K562 (cell line): ENCODE data around the gene TMA7B.

ENCODE experiments used
- AFF1 ChIP-seq, 2 experiments: fragments of 450-650 bp; IDR thresholded peaks; 2 replicates each; pipeline ENCODE4 v1.6.1; 2018; ENCODE audit warnings: mild to moderate bottlenecking in 2 of 2, low read depth in 1 of 2; ENCODE audit not compliant: partially characterized antibody in 2 of 2
- CTCF ChIP-seq, 3 experiments: IDR thresholded peaks in 2 of 3; conservative IDR thresholded peaks in 1 of 3; 2 replicates each; pipeline ENCODE4 v1.5.1; 2011 to 2012; ENCODE audit warnings: low read length in 3 of 3, mild to moderate bottlenecking in 3 of 3, control low read depth in 2 of 3, improper control_type of control experiment in 1 of 3, inconsistent platforms in 1 of 3, low read depth in 1 of 3, mixed read lengths in 1 of 3, moderate library complexity in 1 of 3; ENCODE audit not compliant: insufficient read depth in 2 of 3
- E2F6 ChIP-seq, 2 experiments: IDR thresholded peaks; 2 replicates each; pipeline ENCODE4 v1.6.1; 2011; ENCODE audit warnings: borderline replicate concordance in 1 of 2, control low read depth in 1 of 2, low read depth in 1 of 2, low read length in 1 of 2, mild to moderate bottlenecking in 1 of 2, mixed read lengths in 1 of 2, moderate library complexity in 1 of 2; ENCODE audit not compliant: insufficient read depth in 1 of 2, insufficient read length in 1 of 2, poor library complexity in 1 of 2, severe bottlenecking in 1 of 2; ENCODE audit errors: extremely low read depth in 1 of 2
- EP300 ChIP-seq: IDR thresholded peaks from 2 replicates; pipeline ENCODE4 v1.6.1; 2012; ENCODE audit warnings: low read length, improper control_type of control experiment
- POLR2A ChIP-seq: fragments of 450-650 bp; conservative IDR thresholded peaks from 2 replicates; pipeline ENCODE4 v1.6.1; 2016
- SMARCE1 ChIP-seq: fragments of 450-650 bp; IDR thresholded peaks from 2 replicates; pipeline ENCODE4 v1.7.1; 2016; ENCODE audit warnings: mild to moderate bottlenecking
- SRF ChIP-seq, 2 experiments: fragments of 250-450, 450-650 bp in 1 of 2; sonication (Bioruptor Pico) in 1 of 2; sonication (generic) in 1 of 2; formaldehyde crosslinking; IDR thresholded peaks; 2 replicates each; pipeline versions ENCODE4 v1.5.0 to v1.5.1; 2020 to 2022; ENCODE audit warnings: mild to moderate bottlenecking in 1 of 2, missing genetic modification reagents in 1 of 2
- TARDBP ChIP-seq: fragments of 450-650 bp; IDR thresholded peaks from 2 replicates; pipeline ENCODE4 v1.6.1; 2016
- ZFP30 ChIP-seq: fragments of 250-450 bp; sonication (Bioruptor Pico); IDR thresholded peaks from 2 replicates; pipeline ENCODE4 v1.8.0; 2022; ENCODE audit warnings: moderate library complexity, mild to moderate bottlenecking, inconsistent platforms, borderline replicate concordance
- ZNF184 ChIP-seq: sonication (generic); formaldehyde crosslinking; IDR thresholded peaks from 2 replicates; pipeline ENCODE4 v1.5.0; 2020; ENCODE audit warnings: missing genetic modification reagents
- ZNF444 ChIP-seq: fragments of 250-450 bp; sonication (Bioruptor Pico); IDR thresholded peaks from 2 replicates; pipeline ENCODE4 v1.4.0; 2020; ENCODE audit warnings: mild to moderate bottlenecking, moderate library complexity
- ZNF644 ChIP-seq: fragments of 200-800 bp; sonication (Bioruptor generic); IDR thresholded peaks from 2 replicates; pipeline ENCODE4 v1.6.1; 2016; ENCODE audit warnings: low read depth, missing genetic modification characterization, missing compliant biosample characterization
- TF ChIP-seq, protein P1 (sequence below): IDR thresholded peaks from 3 replicates; pipeline ENCODE4 v1.6.1; 2011; ENCODE audit warnings: borderline replicate concordance, mild to moderate bottlenecking; ENCODE audit not compliant: insufficient read length, insufficient read depth
- TF ChIP-seq, protein P2 (sequence below), 2 experiments: fragments of 450-650 bp; formaldehyde crosslinking in 1 of 2; IDR thresholded peaks; 2 replicates each; pipeline versions ENCODE4 v1.4.0 to v1.6.1; 2014 to 2020; ENCODE audit warnings: mild to moderate bottlenecking in 2 of 2, borderline replicate concordance in 1 of 2, low read depth in 1 of 2

DNA sequence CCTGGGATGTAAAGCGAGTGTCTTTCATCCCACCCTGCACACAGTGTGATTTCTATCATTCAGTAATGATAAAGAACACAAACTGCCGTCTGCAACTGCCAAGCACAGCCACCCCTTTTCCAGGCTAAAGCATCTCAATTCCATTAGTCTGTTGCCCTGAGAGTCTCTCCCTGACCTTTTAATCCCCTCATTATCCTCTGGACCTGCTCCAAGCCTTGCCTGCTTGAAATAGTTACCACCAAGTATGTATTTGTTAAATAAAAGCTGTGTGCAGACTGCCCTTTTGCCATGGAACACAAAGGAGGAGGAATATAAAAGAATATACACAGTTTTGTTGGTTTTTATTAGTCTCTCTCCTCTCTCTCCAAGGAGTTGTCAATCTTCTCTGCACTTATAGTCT lies 46.3 kb upstream of the TMA7B start:
- TF ChIP-seq, protein P1, sequence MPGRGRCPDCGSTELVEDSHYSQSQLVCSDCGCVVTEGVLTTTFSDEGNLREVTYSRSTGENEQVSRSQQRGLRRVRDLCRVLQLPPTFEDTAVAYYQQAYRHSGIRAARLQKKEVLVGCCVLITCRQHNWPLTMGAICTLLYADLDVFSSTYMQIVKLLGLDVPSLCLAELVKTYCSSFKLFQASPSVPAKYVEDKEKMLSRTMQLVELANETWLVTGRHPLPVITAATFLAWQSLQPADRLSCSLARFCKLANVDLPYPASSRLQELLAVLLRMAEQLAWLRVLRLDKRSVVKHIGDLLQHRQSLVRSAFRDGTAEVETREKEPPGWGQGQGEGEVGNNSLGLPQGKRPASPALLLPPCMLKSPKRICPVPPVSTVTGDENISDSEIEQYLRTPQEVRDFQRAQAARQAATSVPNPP: no peak
- TF ChIP-seq E2F6 (IDR thresholded peaks at IDR 0.05; ENCODE audit: borderline replicate concordance in 1 of 2, extremely low read depth in 1 of 2, insufficient read depth in 1 of 2, insufficient read length in 1 of 2, low read depth in 1 of 2, low read length in 1 of 2, poor library complexity in 1 of 2, severe bottlenecking in 1 of 2) (no peak), POLR2A (no peak), EP300 (no peak; the same call in 1 of the 2 replicates), TARDBP (no peak), CTCF (IDR thresholded peaks at IDR 0.05 in 2 of 3, conservative IDR thresholded peaks at IDR 0.05 in 1 of 3; ENCODE audit: insufficient read depth in 2 of 3, low read depth in 1 of 3, low read length in 3 of 3) (no peak), ZNF444 (CRISPR knock-in tag) (no peak), AFF1 (IDR thresholded peaks at IDR 0.05; ENCODE audit: low read depth in 1 of 2, partially characterized antibody in 2 of 2) (no peak), ZNF184 (CRISPR knock-in tag) (no peak), ZFP30 (no peak), SMARCE1 (no peak), SRF (CRISPR knock-in tag; IDR thresholded peaks at IDR 0.05) (no peak), ZNF644 (tag) (no peak)
- TF ChIP-seq, protein P2, sequence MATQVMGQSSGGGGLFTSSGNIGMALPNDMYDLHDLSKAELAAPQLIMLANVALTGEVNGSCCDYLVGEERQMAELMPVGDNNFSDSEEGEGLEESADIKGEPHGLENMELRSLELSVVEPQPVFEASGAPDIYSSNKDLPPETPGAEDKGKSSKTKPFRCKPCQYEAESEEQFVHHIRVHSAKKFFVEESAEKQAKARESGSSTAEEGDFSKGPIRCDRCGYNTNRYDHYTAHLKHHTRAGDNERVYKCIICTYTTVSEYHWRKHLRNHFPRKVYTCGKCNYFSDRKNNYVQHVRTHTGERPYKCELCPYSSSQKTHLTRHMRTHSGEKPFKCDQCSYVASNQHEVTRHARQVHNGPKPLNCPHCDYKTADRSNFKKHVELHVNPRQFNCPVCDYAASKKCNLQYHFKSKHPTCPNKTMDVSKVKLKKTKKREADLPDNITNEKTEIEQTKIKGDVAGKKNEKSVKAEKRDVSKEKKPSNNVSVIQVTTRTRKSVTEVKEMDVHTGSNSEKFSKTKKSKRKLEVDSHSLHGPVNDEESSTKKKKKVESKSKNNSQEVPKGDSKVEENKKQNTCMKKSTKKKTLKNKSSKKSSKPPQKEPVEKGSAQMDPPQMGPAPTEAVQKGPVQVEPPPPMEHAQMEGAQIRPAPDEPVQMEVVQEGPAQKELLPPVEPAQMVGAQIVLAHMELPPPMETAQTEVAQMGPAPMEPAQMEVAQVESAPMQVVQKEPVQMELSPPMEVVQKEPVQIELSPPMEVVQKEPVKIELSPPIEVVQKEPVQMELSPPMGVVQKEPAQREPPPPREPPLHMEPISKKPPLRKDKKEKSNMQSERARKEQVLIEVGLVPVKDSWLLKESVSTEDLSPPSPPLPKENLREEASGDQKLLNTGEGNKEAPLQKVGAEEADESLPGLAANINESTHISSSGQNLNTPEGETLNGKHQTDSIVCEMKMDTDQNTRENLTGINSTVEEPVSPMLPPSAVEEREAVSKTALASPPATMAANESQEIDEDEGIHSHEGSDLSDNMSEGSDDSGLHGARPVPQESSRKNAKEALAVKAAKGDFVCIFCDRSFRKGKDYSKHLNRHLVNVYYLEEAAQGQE (IDR thresholded peaks at IDR 0.05; ENCODE audit: borderline replicate concordance): no peak
- TF ChIP-seq, protein P2 (CRISPR knock-in tag; IDR thresholded peaks at IDR 0.05; ENCODE audit: low read depth): no peak
